H1 (cell line): ENCODE results near the gene RHD. TPM values are rescaled to one million over a fixed set of nuclear protein-coding genes. Genes with fewer than 3 reads are reported as not detected.

Experiments
- BCL11A ChIP-seq, 2 experiments: IDR thresholded peaks; one replicate each; pipeline ENCODE4 v1.6.1; 2011; ENCODE audit warnings: low read depth in 2 of 2, low read length in 2 of 2, mild to moderate bottlenecking in 2 of 2
- GABPA ChIP-seq: IDR thresholded peaks from 2 replicates; pipeline ENCODE4 v1.6.1; 2011; ENCODE audit warnings: mild to moderate bottlenecking, low read length, moderate library complexity, borderline replicate concordance; ENCODE audit not compliant: insufficient read depth
- SIRT6 ChIP-seq: IDR thresholded peaks from one replicate; pipeline ENCODE4 v1.7.1; 2012; ENCODE audit warnings: low read length, inconsistent platforms
- polyA plus RNA-seq, 7 experiments: library from polyadenylated mRNA; depleted of rRNA in 3 of 7; stranded (reverse) in 5 of 7; unstranded in 2 of 7; fragments of >200 nt in 5 of 7; fragments of 200-250 nt in 2 of 7; gene quantifications; 1 replicate in 5 of 7; 2 replicates in 1 of 7; 4 replicates in 1 of 7; pipeline versions ENCODE4 v1.2.1 to v1.2.3, GENCODE V29; 2011 to 2013; ENCODE audit warnings: missing spikeins in 2 of 7, mixed read lengths in 2 of 7
- total RNA-seq: library from RNA; stranded (reverse); fragmentation: NEBNext Ultra II Directional; extraction: Animal tissue kit (Norgen Biotek cat#: 25700); gene quantifications from 2 replicates; pipeline ENCODE4 v1.2.1, GENCODE V29; 2021

Gene RHD
- total and polyA plus RNA-seq, 2 of the 8 experiments (the other 6 are each of a cell fraction or from before 2014, with no cell fraction given): 0.21 TPM; not detected in 1

- no peak for TF ChIP-seq GABPA
- TF ChIP-seq BCL11A (IDR thresholded peaks at IDR 0.05; ENCODE audit: low read depth in 2 of 2, low read length in 2 of 2): no peak
- no peak for TF ChIP-seq SIRT6
Observed at GRCh38 chr1:25355841-25356395, 83.6 kb downstream of the RHD start (continued).
